ENCODE data around the gene TTC34. TPM values are rescaled to one million over a fixed set of nuclear protein-coding genes. Genes with fewer than 3 reads are reported as not detected.

The TTC34 gene
- total RNA-seq, 1 experiment from 2014 or later: 0.42 TPM

- Histone ChIP-seq H3K27me3 (ENCODE audit: control insufficient read depth, insufficient read depth, low read length) (no peaks in the 10 kb centered on the region), H3K36me3 (replicated peaks; ENCODE audit: control insufficient read depth, insufficient read depth, low read length) (no peaks in the 10 kb centered on the region), H3K4me3 (ENCODE audit: insufficient read depth, low read depth, low read length) (no peak overlapping the region)
- no peak for DNase-seq
These were observed 20.0 kb upstream of the TTC34 start for GRCh38 chr1:2821373-2821955.

GRCh38 chr1:2820731-2821372, 19.4 kb upstream of the TTC34 start:
- Histone ChIP-seq H3K4me3 (ENCODE audit: insufficient read depth, low read depth, low read length) (no peak overlapping the region), H3K27me3 (ENCODE audit: control insufficient read depth, insufficient read depth, low read length) (no peaks in the 10 kb centered on the region), H3K36me3 (replicated peaks; ENCODE audit: control insufficient read depth, insufficient read depth, low read length) (no peaks in the 10 kb centered on the region)
- DNase-seq: no peak

- no peaks in the 10 kb centered on the region for H3K27me3 ChIP-seq (ENCODE audit: control insufficient read depth, insufficient read depth, low read length)
- no peak overlapping the region for H3K4me3 ChIP-seq (ENCODE audit: insufficient read depth, low read depth, low read length)
- DNase-seq: no peak
- no peaks in the 10 kb centered on the region for H3K36me3 ChIP-seq (replicated peaks; ENCODE audit: control insufficient read depth, insufficient read depth, low read length)
These were observed 18.6 kb upstream of the TTC34 start for GRCh38 chr1:2819831-2820730.

GRCh38 chr1:2819429-2819828, 17.9 kb upstream of the TTC34 start:
- H3K36me3 ChIP-seq (replicated peaks; ENCODE audit: control insufficient read depth, insufficient read depth, low read length): no peaks in the 10 kb centered on the region
- DNase-seq: no peak

DNA sequence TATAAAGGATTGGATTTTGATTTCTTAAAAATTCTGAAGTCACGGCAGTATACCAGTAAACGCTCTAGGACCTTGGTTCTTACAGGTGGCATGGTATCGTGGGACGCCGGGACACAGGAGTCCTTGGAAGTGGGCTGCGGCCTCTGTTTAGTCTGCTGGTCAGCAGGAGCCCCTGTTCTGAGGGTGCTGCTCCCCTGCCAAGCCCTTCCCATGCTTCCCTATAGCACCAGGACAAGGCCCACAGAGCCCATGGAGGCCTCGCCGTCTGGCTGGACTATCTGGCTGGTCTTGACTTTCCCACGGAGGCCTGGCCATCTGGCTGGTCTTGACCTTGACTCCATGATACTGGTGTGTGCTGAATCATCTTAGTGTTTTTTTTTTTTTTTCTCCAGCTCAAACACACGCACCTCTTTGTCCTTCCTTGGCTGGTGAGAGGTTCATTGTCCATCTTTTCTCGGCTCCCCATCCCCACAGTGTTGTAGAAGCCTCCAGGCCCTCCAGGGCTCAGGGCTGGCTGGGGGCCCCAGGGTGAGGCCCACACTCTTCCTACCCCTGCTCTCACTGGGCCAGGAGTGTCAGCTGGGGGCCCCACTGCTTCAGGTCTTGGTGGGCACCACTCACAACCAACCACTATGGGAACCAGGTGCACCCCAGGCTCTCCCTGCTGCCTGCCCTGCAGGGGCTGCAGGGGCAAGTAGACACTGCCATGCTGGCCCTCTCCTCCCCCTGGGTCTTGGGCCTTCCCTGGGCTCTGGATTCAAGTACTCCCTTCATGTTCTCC, 16.5 kb upstream of the TTC34 start:
- no peak for DNase-seq
- Histone ChIP-seq H3K36me3 (replicated peaks; ENCODE audit: control insufficient read depth, insufficient read depth, low read length) (no peaks in the 10 kb centered on the region), H3K27me3 (ENCODE audit: control insufficient read depth, insufficient read depth, low read length) (no peaks in the 10 kb centered on the region), H3K4me3 (ENCODE audit: insufficient read depth, low read depth, low read length) (no peak overlapping the region)

More at GRCh38 chr1:2819429-2819828, 17.9 kb upstream of the TTC34 start:
- Histone ChIP-seq H3K4me3 (ENCODE audit: insufficient read depth, low read depth, low read length) (no peak overlapping the region), H3K27me3 (ENCODE audit: control insufficient read depth, insufficient read depth, low read length) (no peaks in the 10 kb centered on the region)

- no peak overlapping the region for H3K4me3 ChIP-seq (ENCODE audit: insufficient read depth, low read depth, low read length)
- no peaks in the 10 kb centered on the region for H3K36me3 ChIP-seq (replicated peaks; ENCODE audit: control insufficient read depth, insufficient read depth, low read length)
- H3K27me3 ChIP-seq (ENCODE audit: control insufficient read depth, insufficient read depth, low read length): no peaks in the 10 kb centered on the region
- no peak for DNase-seq
These were observed 15.3 kb upstream of the TTC34 start for GRCh38 chr1:2816786-2817185.

DNA sequence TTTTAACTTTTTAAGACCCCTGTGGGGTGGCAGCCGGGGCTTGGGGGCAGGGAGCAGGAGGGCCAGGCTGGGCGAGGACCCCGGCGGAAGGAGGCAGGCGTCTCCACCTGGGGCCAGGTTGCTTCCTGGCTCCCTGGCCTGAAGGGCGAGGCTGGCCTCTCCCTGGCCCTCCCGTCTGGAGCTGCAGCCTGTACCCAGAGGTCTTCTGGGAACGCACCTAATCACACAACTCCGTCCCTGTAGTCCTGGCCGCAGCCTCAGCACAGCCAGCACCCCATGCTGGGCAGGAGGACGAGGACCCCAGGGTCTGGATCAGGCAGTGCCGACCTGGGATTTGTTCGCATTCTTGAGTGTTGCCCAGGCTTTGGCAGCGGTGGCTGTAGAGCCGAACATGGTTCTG, 14.1 kb upstream of the TTC34 start:
- Histone ChIP-seq H3K36me3 (replicated peaks; ENCODE audit: control insufficient read depth, insufficient read depth, low read length) (no peaks in the 10 kb centered on the region), H3K27me3 (ENCODE audit: control insufficient read depth, insufficient read depth, low read length) (no peaks in the 10 kb centered on the region), H3K4me3 (ENCODE audit: insufficient read depth, low read depth, low read length) (no peak overlapping the region)
- no peak for DNase-seq

DNA sequence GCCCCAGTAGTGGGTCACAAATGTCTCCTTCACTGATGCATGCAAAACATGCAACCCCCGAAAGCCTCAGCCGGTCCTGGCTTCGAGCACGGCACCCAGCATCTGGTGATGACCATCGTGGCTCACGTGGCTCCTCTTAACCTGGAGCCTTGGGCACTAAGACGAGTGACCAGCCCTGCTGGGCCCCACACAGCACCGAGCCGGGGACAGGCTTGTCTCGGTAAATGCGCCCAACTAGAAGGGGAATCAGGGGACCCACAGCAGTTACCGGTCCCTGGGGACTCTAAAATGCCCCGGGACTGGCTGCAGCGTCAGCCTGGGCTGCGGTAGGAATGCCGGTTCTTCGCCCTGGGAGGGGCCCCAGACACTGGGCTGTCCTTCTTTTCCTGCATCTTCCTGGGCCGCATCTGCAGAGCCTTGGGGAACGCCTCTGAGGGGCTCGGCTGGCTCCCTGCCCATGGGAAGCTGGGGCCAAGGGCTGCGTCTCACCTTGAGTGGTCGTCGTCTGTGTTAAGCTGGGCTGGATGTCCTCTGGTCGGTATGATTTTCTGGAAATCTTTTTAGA, 13.1 kb upstream of the TTC34 start:
- Histone ChIP-seq H3K27me3 (ENCODE audit: control insufficient read depth, insufficient read depth, low read length) (no peaks in the 10 kb centered on the region), H3K36me3 (replicated peaks; ENCODE audit: control insufficient read depth, insufficient read depth, low read length) (no peaks in the 10 kb centered on the region), H3K4me3 (ENCODE audit: insufficient read depth, low read depth, low read length) (no peak overlapping the region)
- DNase-seq: no peak

GRCh38 chr1:2812939-2813653, 11.6 kb upstream of the TTC34 start:
- no peaks in the 10 kb centered on the region for H3K36me3 ChIP-seq (replicated peaks; ENCODE audit: control insufficient read depth, insufficient read depth, low read length)

DNA sequence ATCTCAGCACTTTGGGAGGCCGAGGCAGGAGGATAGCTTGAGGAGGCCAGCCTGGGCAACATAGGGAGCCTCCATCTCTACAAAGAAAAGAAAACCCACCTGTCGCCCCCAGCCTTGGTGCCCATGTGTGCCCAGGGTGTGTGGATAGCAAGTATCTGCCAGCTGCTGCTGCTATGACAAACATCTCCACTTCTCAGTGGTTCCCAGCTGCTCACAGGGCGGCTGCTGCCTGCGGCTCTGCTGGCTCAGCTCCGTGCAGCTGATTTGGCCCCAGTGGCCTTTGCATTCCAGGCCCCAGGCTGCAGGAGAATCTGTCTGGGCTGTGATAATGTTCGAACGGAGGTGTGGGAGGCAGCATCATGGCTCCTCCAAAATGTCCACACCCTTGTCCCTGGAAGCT, 10.6 kb upstream of the TTC34 start:
- Histone ChIP-seq H3K4me3 (ENCODE audit: insufficient read depth, low read depth, low read length) (no peak overlapping the region), H3K27me3 (ENCODE audit: control insufficient read depth, insufficient read depth, low read length) (no peaks in the 10 kb centered on the region), H3K36me3 (replicated peaks; ENCODE audit: control insufficient read depth, insufficient read depth, low read length) (no peaks in the 10 kb centered on the region)
- DNase-seq: no peak

More at GRCh38 chr1:2812939-2813653, 11.6 kb upstream of the TTC34 start:
- H3K27me3 ChIP-seq (ENCODE audit: control insufficient read depth, insufficient read depth, low read length): no peaks in the 10 kb centered on the region
- DNase-seq: no peak
- no peak overlapping the region for H3K4me3 ChIP-seq (ENCODE audit: insufficient read depth, low read depth, low read length)

- no peak for DNase-seq
- no peaks in the 10 kb centered on the region for H3K36me3 ChIP-seq (replicated peaks; ENCODE audit: control insufficient read depth, insufficient read depth, low read length)
- H3K4me3 ChIP-seq (ENCODE audit: insufficient read depth, low read depth, low read length): no peak overlapping the region
- no peaks in the 10 kb centered on the region for H3K27me3 ChIP-seq (ENCODE audit: control insufficient read depth, insufficient read depth, low read length)
These were observed 10.0 kb upstream of the TTC34 start for GRCh38 chr1:2811533-2811918.

- no peak for DNase-seq
- H3K4me3 ChIP-seq (ENCODE audit: insufficient read depth, low read depth, low read length): no peak overlapping the region
- H3K27me3 ChIP-seq (ENCODE audit: control insufficient read depth, insufficient read depth, low read length): no peaks in the 10 kb centered on the region
These were observed 9.5 kb upstream of the TTC34 start for GRCh38 chr1:2810899-2811532.

DNA sequence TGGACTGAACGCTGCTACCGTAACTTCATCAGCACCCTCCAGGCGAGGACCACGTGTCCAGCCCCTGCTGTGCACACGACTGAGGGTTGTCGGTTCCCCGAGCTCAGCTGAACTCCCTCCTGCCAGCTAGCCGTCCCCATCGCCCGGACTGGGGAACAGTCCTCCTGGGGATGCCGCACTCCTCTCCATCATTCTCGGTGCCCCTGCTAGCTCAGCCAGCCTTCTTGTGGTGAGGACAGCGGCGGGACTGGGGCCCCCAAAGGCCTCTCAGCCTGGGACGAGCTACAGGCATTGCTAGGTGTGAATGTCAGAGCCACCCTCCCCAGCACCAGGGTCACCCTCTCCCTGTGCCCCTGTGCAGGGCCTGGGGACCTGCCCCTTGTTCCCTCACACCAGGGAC, 8.8 kb upstream of the TTC34 start:
- Histone ChIP-seq H3K36me3 (replicated peaks; ENCODE audit: control insufficient read depth, insufficient read depth, low read length) (no peaks in the 10 kb centered on the region), H3K27me3 (ENCODE audit: control insufficient read depth, insufficient read depth, low read length) (no peaks in the 10 kb centered on the region), H3K4me3 (ENCODE audit: insufficient read depth, low read depth, low read length) (no peak overlapping the region)
- DNase-seq: no peak

More at GRCh38 chr1:2810899-2811532, 9.5 kb upstream of the TTC34 start:
- H3K36me3 ChIP-seq (replicated peaks; ENCODE audit: control insufficient read depth, insufficient read depth, low read length): no peaks in the 10 kb centered on the region

Measured in H7 (cell line).